Stomach (tissue), 4 donors: ENCODE results near the gene DOCK4.

Source experiments
- EP300 ChIP-seq: sonication (generic); formaldehyde crosslinking; IDR thresholded peaks from one replicate; pipeline ENCODE4 v1.6.1; 2017; ENCODE audit warnings: antibody characterized with exemption
- TF ChIP-seq, protein P1 (sequence below), 7 experiments: fragments of 450-650 bp in 4 of 7; fragments of 200-600 bp in 3 of 7; sonication (generic) in 3 of 7; IDR thresholded peaks; one replicate each; pipeline ENCODE4 v1.5.1; 2016 to 2019; ENCODE audit warnings: antibody characterized with exemption in 7 of 7, control low read depth in 2 of 7, mild to moderate bottlenecking in 1 of 7

DNA sequence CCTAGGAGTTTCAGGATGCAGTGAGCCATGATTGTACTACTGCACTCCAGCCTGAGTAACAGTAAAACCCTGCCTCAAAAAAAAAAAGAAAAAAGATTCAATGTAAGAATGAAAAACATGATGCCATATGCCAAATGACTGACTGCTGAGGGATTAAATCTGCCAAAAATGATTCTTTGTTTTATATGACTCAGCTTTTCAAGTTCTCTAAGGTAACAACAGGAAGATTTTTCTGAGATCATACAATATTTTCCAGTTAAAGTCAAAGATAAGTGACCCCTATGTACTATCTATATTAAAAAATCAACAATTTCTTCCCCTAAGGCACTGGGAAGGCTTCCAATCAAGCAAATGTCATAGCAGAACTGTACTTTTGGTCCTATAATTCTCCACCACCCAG, 372.7 kb downstream of the DOCK4 start:
- TF ChIP-seq, protein P1, sequence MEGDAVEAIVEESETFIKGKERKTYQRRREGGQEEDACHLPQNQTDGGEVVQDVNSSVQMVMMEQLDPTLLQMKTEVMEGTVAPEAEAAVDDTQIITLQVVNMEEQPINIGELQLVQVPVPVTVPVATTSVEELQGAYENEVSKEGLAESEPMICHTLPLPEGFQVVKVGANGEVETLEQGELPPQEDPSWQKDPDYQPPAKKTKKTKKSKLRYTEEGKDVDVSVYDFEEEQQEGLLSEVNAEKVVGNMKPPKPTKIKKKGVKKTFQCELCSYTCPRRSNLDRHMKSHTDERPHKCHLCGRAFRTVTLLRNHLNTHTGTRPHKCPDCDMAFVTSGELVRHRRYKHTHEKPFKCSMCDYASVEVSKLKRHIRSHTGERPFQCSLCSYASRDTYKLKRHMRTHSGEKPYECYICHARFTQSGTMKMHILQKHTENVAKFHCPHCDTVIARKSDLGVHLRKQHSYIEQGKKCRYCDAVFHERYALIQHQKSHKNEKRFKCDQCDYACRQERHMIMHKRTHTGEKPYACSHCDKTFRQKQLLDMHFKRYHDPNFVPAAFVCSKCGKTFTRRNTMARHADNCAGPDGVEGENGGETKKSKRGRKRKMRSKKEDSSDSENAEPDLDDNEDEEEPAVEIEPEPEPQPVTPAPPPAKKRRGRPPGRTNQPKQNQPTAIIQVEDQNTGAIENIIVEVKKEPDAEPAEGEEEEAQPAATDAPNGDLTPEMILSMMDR (IDR thresholded peaks at IDR 0.05), result no peak
- TF ChIP-seq EP300, result no peak
